GM23338 (cell line): Measurements from ENCODE around the gene PRKAR1A. TPM values are rescaled to one million over a fixed set of nuclear protein-coding genes. Genes with fewer than 3 reads are reported as not detected.

ENCODE experiments used
- ATAC-seq: fragments of 200-7000 bp; cut with Tn5 transposase; 3 replicates; pipeline ENCODE4 v1.9.1; 2020
- DNase-seq: peaks from one replicate; pipeline ENCODE4 v3.0.0-alpha.2; 2015; ENCODE audit warnings: low spot score
- H2AFZ ChIP-seq: fragments of 200-600 bp; sonication (generic); 2 replicates; pipeline ENCODE4 v1.8.0; 2016; ENCODE audit warnings: antibody characterized with exemption, mild to moderate bottlenecking, moderate library complexity
- H3F3A ChIP-seq: fragments of 200-600 bp; sonication (generic); replicated peaks from 2 replicates; pipeline ENCODE4 v1.8.0; 2017; ENCODE audit warnings: antibody characterized with exemption, mixed run types, low read depth
- H3K27ac ChIP-seq: fragments of 200-600 bp; sonication (generic); 2 replicates; pipeline ENCODE4 v1.6.1; 2016; ENCODE audit warnings: low read depth
- H3K27me3 ChIP-seq: fragments of 200-600 bp; sonication (generic); 2 replicates; pipeline ENCODE4 v1.8.0; 2016; ENCODE audit warnings: mild to moderate bottlenecking, mixed run types, moderate library complexity; ENCODE audit not compliant: insufficient read depth
- H3K36me3 ChIP-seq: fragments of 200-600 bp; sonication (generic); 2 replicates; pipeline ENCODE4 v1.8.0; 2016; ENCODE audit warnings: mild to moderate bottlenecking; ENCODE audit not compliant: insufficient read depth
- H3K4me1 ChIP-seq: fragments of 200-600 bp; sonication (generic); 2 replicates; pipeline ENCODE4 v1.8.0; 2016; ENCODE audit warnings: mild to moderate bottlenecking, moderate library complexity; ENCODE audit not compliant: insufficient read depth
- H3K4me2 ChIP-seq: fragments of 200-600 bp; sonication (generic); 2 replicates; pipeline ENCODE4 v1.7.1; 2017; ENCODE audit warnings: mixed run types
- H3K4me3 ChIP-seq: fragments of 200-600 bp; sonication (generic); 2 replicates; pipeline ENCODE4 v1.6.1; 2016; ENCODE audit warnings: mixed run types
- H3K79me2 ChIP-seq: fragments of 200-600 bp; sonication (generic); replicated peaks from 2 replicates; pipeline ENCODE4 v1.8.0; 2017; ENCODE audit warnings: mild to moderate bottlenecking; ENCODE audit not compliant: insufficient read depth
- H3K9me2 ChIP-seq: fragments of 200-600 bp; sonication (generic); 2 replicates; pipeline ENCODE4 v1.8.0; 2017; ENCODE audit not compliant: insufficient read depth
- H4K20me1 ChIP-seq: fragments of 200-600 bp; sonication (generic); replicated peaks from 2 replicates; pipeline ENCODE4 v1.8.0; 2017; ENCODE audit warnings: mild to moderate bottlenecking; ENCODE audit not compliant: insufficient read depth
- H3K27ac Mint-ChIP-seq: 2 replicates; pipeline ENCODE4 v1.8.0; 2020; ENCODE audit warnings: inconsistent platforms, mild to moderate bottlenecking, moderate library complexity, mixed read lengths
- H3K27me3 Mint-ChIP-seq: 3 replicates; pipeline ENCODE4 v1.8.0; 2022; ENCODE audit warnings: low read depth, mild to moderate bottlenecking, moderate library complexity, mixed read lengths, inconsistent platforms; ENCODE audit not compliant: insufficient read depth, poor library complexity
- H3K36me3 Mint-ChIP-seq: 3 replicates; pipeline ENCODE4 v1.8.0; 2021; ENCODE audit warnings: low read depth, mild to moderate bottlenecking, inconsistent platforms, moderate library complexity, mixed read lengths
- H3K4me1 Mint-ChIP-seq: 3 replicates; pipeline ENCODE4 v1.8.0; 2020; ENCODE audit warnings: mild to moderate bottlenecking, inconsistent platforms, mixed read lengths
- H3K4me3 Mint-ChIP-seq: 3 replicates; pipeline ENCODE4 v1.8.0; 2021; ENCODE audit warnings: moderate library complexity, mild to moderate bottlenecking, inconsistent platforms, mixed read lengths
- H3K9me3 Mint-ChIP-seq: 3 replicates; pipeline ENCODE4 v1.8.0; 2020; ENCODE audit warnings: moderate library complexity, mild to moderate bottlenecking, inconsistent platforms, mixed read lengths
- CREB1 ChIP-seq: fragments of 250-450 bp; sonication (Bioruptor Pico); IDR thresholded peaks from 2 replicates; pipeline ENCODE4 v1.5.0; 2020; ENCODE audit warnings: low read depth, mild to moderate bottlenecking, moderate library complexity
- EZH2 ChIP-seq: fragments of 200-600 bp; sonication (generic); IDR thresholded peaks from one replicate; pipeline ENCODE4 v1.8.0; 2017; ENCODE audit warnings: antibody characterized with exemption, mild to moderate bottlenecking, low read depth; ENCODE audit not compliant: unreplicated experiment
- EZH2phosphoT487 ChIP-seq: fragments of 200-600 bp; sonication (generic); IDR thresholded peaks from one replicate; pipeline ENCODE4 v1.8.1; 2018; ENCODE audit warnings: antibody characterized with exemption; ENCODE audit not compliant: unreplicated experiment
- JUNB ChIP-seq: IDR thresholded peaks from one replicate; pipeline ENCODE4 v1.6.1; 2016; ENCODE audit warnings: antibody characterized with exemption; ENCODE audit not compliant: unreplicated experiment
- NANOG ChIP-seq: IDR thresholded peaks from 2 replicates; pipeline ENCODE4 v1.6.1; 2016; ENCODE audit warnings: antibody characterized with exemption, borderline replicate concordance
- POLR2AphosphoS5 ChIP-seq: IDR thresholded peaks from 2 replicates; pipeline ENCODE4 v1.6.1; 2016; ENCODE audit warnings: antibody characterized with exemption, low read depth
- REST ChIP-seq: IDR thresholded peaks from one replicate; pipeline ENCODE4 v1.6.1; 2018; ENCODE audit warnings: antibody characterized with exemption; ENCODE audit not compliant: unreplicated experiment
- STAT1 ChIP-seq: IDR thresholded peaks from one replicate; pipeline ENCODE4 v1.6.1; 2016; ENCODE audit warnings: antibody characterized with exemption; ENCODE audit not compliant: unreplicated experiment
- ZNF114 ChIP-seq: fragments of 250-450 bp; sonication (Bioruptor Pico); IDR thresholded peaks from 2 replicates; pipeline ENCODE4 v1.5.0; 2020; ENCODE audit warnings: mild to moderate bottlenecking, moderate library complexity
- ZNF331 ChIP-seq: fragments of 250-450 bp; sonication (Bioruptor Pico); IDR thresholded peaks from 2 replicates; pipeline ENCODE4 v1.5.0; 2020; ENCODE audit warnings: low read depth, mild to moderate bottlenecking, moderate library complexity
- polyA plus RNA-seq: library from polyadenylated mRNA; unstranded; fragments of >200 nt; fragmentation: Nextera tagmentation; extraction: Ambion mirVana; gene quantifications from 2 replicates; pipeline ENCODE4 v1.2.1, GENCODE V29; 2016
- total RNA-seq: library from RNA; depleted of rRNA; stranded (reverse); fragments of >200 nt; shearing (Covaris generic); gene quantifications from 2 replicates; pipeline ENCODE4 v1.2.3, GENCODE V29; 2014
- TF ChIP-seq, protein P1 (sequence below): fragments of 250-450 bp; sonication (Bioruptor Pico); IDR thresholded peaks from 2 replicates; pipeline ENCODE4 v1.5.0; 2020; ENCODE audit warnings: mild to moderate bottlenecking, moderate library complexity
- TF ChIP-seq, protein P2 (sequence below), 2 experiments: fragments of 200-600 bp in 1 of 2; sonication (generic) in 1 of 2; conservative IDR thresholded peaks; 2 replicates each; pipeline versions ENCODE4 v1.5.1 to v1.6.1; 2016 to 2017; ENCODE audit warnings: antibody characterized with exemption in 2 of 2, low read depth in 2 of 2, mild to moderate bottlenecking in 2 of 2, moderate library complexity in 1 of 2

The PRKAR1A gene
- total and polyA plus RNA-seq, 2 experiments from 2014 or later: 90.1 to 100 TPM

DNA sequence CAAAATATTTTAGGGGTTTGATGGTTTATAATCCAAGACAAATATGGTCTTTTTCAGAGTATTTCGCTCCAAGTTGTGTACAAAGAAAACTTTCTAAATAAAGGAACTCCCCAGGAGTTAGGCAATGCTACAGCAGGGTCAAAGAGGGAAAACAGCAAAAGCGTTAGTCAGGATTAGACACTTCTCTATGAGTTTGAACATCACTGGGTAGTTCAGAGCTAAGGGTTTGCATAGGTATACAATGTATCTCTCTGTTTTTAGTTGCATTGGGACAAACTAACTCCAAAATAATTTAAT, 54.2 kb downstream of the PRKAR1A start:
- Mint-ChIP-seq H3K36me3 (no peaks in the 10 kb centered on the region), H3K9me3 (peaks cover 3% of the 10 kb centered on the region; the same call in 1 of the 3 replicates), H3K4me1 (no peaks in the 10 kb centered on the region), H3K27ac (no peak overlapping the region), H3K27me3 (no peaks in the 10 kb centered on the region), H3K4me3 (no peak overlapping the region)
- DNase-seq (no peak), ATAC-seq (no peak)
- Histone ChIP-seq H3K4me3 (no peak overlapping the region), H4K20me1 (no peaks in the 10 kb centered on the region), H3K79me2 (no peaks in the 10 kb centered on the region), H2AFZ (no peak overlapping the region), H3F3A (no peaks in the 10 kb centered on the region), H3K4me1 (no peaks in the 10 kb centered on the region), H3K4me2 (no peak overlapping the region), H3K36me3 (no peaks in the 10 kb centered on the region), H3K9me2 (no peaks in the 10 kb centered on the region), H3K27ac (no peak overlapping the region), H3K27me3 (no peaks in the 10 kb centered on the region)
- TF ChIP-seq STAT1 (no peak), EZH2 (no peak), JUNB (no peak), ZNF331 (CRISPR knock-in tag) (no peak), POLR2AphosphoS5 (no peak), REST (no peak), NANOG (no peak), ZNF114 (no peak), CREB1 (CRISPR knock-in tag) (no peak), EZH2phosphoT487 (no peak)
- TF ChIP-seq, protein P1, sequence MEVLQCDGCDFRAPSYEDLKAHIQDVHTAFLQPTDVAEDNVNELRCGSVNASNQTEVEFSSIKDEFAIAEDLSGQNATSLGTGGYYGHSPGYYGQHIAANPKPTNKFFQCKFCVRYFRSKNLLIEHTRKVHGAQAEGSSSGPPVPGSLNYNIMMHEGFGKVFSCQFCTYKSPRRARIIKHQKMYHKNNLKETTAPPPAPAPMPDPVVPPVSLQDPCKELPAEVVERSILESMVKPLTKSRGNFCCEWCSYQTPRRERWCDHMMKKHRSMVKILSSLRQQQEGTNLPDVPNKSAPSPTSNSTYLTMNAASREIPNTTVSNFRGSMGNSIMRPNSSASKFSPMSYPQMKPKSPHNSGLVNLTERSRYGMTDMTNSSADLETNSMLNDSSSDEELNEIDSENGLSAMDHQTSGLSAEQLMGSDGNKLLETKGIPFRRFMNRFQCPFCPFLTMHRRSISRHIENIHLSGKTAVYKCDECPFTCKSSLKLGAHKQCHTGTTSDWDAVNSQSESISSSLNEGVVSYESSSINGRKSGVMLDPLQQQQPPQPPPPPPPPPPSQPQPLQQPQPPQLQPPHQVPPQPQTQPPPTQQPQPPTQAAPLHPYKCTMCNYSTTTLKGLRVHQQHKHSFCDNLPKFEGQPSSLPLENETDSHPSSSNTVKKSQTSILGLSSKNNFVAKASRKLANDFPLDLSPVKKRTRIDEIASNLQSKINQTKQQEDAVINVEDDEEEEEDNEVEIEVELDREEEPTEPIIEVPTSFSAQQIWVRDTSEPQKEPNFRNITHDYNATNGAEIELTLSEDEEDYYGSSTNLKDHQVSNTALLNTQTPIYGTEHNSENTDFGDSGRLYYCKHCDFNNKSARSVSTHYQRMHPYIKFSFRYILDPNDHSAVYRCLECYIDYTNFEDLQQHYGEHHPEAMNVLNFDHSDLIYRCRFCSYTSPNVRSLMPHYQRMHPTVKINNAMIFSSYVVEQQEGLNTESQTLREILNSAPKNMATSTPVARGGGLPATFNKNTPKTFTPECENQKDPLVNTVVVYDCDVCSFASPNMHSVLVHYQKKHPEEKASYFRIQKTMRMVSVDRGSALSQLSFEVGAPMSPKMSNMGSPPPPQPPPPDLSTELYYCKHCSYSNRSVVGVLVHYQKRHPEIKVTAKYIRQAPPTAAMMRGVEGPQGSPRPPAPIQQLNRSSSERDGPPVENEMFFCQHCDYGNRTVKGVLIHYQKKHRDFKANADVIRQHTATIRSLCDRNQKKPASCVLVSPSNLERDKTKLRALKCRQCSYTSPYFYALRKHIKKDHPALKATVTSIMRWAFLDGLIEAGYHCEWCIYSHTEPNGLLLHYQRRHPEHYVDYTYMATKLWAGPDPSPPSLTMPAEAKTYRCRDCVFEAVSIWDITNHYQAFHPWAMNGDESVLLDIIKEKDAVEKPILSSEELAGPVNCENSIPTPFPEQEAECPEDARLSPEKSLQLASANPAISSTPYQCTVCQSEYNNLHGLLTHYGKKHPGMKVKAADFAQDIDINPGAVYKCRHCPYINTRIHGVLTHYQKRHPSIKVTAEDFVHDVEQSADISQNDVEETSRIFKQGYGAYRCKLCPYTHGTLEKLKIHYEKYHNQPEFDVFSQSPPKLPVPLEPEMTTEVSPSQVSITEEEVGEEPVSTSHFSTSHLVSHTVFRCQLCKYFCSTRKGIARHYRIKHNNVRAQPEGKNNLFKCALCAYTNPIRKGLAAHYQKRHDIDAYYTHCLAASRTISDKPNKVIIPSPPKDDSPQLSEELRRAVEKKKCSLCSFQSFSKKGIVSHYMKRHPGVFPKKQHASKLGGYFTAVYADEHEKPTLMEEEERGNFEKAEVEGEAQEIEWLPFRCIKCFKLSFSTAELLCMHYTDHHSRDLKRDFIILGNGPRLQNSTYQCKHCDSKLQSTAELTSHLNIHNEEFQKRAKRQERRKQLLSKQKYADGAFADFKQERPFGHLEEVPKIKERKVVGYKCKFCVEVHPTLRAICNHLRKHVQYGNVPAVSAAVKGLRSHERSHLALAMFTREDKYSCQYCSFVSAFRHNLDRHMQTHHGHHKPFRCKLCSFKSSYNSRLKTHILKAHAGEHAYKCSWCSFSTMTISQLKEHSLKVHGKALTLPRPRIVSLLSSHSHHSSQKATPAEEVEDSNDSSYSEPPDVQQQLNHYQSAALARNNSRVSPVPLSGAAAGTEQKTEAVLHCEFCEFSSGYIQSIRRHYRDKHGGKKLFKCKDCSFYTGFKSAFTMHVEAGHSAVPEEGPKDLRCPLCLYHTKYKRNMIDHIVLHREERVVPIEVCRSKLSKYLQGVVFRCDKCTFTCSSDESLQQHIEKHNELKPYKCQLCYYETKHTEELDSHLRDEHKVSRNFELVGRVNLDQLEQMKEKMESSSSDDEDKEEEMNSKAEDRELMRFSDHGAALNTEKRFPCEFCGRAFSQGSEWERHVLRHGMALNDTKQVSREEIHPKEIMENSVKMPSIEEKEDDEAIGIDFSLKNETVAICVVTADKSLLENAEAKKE (CRISPR knock-in tag): no peak
- TF ChIP-seq, protein P2, sequence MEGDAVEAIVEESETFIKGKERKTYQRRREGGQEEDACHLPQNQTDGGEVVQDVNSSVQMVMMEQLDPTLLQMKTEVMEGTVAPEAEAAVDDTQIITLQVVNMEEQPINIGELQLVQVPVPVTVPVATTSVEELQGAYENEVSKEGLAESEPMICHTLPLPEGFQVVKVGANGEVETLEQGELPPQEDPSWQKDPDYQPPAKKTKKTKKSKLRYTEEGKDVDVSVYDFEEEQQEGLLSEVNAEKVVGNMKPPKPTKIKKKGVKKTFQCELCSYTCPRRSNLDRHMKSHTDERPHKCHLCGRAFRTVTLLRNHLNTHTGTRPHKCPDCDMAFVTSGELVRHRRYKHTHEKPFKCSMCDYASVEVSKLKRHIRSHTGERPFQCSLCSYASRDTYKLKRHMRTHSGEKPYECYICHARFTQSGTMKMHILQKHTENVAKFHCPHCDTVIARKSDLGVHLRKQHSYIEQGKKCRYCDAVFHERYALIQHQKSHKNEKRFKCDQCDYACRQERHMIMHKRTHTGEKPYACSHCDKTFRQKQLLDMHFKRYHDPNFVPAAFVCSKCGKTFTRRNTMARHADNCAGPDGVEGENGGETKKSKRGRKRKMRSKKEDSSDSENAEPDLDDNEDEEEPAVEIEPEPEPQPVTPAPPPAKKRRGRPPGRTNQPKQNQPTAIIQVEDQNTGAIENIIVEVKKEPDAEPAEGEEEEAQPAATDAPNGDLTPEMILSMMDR (conservative IDR thresholded peaks at IDR 0.05; ENCODE audit: low read depth in 2 of 2): no peak
